ENCODE measurements around the gene ZBED5.

The ZBED5 gene

DNA sequence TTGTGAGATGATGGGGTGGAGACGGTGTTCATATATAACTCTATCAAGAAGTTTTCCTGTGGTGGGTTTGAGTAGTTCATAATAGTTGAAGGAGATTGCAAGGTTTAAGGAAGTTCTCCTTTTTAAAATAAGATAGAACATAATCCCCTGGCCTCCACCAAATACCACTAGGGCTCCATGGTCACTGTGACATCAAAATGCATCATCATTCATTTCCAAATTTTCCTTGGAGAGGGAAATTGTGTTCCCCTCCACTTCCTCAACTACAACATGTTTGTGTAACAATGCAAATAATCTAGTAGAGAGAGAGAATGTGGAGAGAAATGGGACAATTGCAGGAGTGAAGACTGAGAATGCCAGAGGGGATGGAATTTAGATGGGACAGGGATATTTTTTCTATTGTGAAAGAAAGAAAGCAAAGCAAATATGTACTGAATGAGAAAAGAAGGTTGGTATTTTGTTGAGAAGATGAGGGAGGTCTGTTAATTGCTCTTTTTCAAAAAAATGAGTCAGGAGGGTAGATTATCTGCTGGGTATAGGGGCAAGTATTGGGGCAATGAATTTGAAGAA is 33.4 kb upstream of the ZBED5 start:
- no peak for TF ChIP-seq GATA2 (IDR thresholded peaks at IDR 0.05; ENCODE audit: low read depth, low read length)
- TF ChIP-seq GATA3 (IDR thresholded peaks at IDR 0.05; ENCODE audit: low read depth, low read length): no peak

DNA sequence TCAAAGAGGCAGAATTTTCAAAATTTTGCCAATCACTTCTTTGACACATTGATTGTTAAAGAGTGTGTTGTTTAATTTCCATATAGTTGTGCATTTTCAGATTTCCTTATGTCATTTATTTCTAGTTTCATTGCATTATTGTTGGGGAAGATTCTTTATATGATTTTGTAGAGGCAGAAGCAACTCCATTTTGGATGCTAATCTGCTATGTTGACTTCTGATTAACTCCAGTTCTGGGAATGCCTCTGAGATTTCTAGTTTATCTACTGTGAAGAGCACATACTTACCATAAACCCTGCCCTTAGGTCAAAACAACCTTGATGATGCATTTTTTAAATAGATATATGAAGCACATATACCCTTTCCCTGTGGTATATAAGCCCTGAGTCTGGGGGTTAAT is 29.5 kb upstream of the ZBED5 start:
- TF ChIP-seq GATA2 (IDR thresholded peaks at IDR 0.05; ENCODE audit: low read depth, low read length) (no peak), GATA3 (IDR thresholded peaks at IDR 0.05; ENCODE audit: low read depth, low read length) (no peak)

- no peak for TF ChIP-seq GATA3 (IDR thresholded peaks at IDR 0.05; ENCODE audit: low read depth, low read length)
- no peak for TF ChIP-seq GATA2 (IDR thresholded peaks at IDR 0.05; ENCODE audit: low read depth, low read length)
Observed at GRCh38 chr11:10886652-10887250, 28.9 kb upstream of the ZBED5 start.

DNA sequence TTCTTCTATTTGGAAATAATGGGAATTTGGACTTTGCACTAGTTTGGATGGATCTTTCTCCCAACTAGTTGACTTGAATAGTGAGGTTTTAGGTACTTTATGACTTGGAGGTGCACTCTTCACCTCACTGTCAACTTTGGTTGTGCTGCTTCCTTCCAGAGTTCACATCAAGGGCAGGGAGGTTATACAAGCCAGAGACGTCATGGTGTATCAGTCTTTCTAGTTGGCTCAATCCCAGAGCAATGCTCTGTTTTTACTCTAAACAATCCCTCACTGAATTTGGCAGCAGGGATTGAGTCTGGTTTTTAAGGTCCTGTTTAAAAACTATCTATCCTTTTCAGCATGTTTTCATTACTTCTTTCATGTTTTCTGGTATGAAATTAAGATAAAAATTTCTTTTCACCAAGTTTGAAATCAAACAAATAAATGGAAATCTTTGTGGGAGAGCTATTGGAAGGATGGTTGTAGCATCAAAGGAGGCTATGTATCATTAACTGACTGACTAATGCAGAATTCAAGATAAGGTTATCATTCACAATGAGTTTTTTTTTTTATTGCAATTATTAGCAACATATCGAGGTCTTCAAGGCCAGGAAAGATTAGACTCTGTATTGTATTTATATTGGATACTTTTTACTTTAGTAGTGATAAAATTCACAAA is 28.0 kb upstream of the ZBED5 start:
- no peak for TF ChIP-seq GATA3 (IDR thresholded peaks at IDR 0.05; ENCODE audit: low read depth, low read length)
- no peak for TF ChIP-seq GATA2 (IDR thresholded peaks at IDR 0.05; ENCODE audit: low read depth, low read length)

DNA sequence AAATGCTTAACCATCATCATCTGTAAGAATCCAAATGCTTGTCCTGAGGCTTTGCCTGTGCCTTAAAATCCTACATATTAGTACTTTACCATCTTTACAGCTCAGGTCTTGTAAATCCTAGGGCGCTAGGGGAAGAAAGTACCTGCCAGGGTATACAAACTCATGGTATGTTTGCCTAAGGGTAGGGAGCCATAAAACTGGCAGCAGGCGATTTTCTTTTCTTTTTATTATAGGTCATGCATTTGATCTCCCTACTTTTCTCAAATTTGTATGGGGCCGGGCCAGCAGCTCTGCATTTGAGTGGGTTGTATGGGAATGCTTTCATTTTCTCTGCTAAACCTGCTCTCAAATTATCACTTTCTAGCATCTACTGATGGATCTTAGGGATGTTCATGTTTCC is 24.0 kb upstream of the ZBED5 start:
- TF ChIP-seq GATA3 (IDR thresholded peaks at IDR 0.05; ENCODE audit: low read depth, low read length): no peak
- TF ChIP-seq GATA2 (IDR thresholded peaks at IDR 0.05; ENCODE audit: low read depth, low read length): no peak

GRCh38 chr11:10878408-10879214 is 20.8 kb upstream of the ZBED5 start:
- no peak for TF ChIP-seq GATA3 (IDR thresholded peaks at IDR 0.05; ENCODE audit: low read depth, low read length)
- TF ChIP-seq GATA2 (IDR thresholded peaks at IDR 0.05; ENCODE audit: low read depth, low read length): no peak

- TF ChIP-seq GATA2 (IDR thresholded peaks at IDR 0.05; ENCODE audit: low read depth, low read length): no peak
- no peak for TF ChIP-seq GATA3 (IDR thresholded peaks at IDR 0.05; ENCODE audit: low read depth, low read length)
Observed at GRCh38 chr11:10876158-10876557, 18.3 kb upstream of the ZBED5 start.

DNA sequence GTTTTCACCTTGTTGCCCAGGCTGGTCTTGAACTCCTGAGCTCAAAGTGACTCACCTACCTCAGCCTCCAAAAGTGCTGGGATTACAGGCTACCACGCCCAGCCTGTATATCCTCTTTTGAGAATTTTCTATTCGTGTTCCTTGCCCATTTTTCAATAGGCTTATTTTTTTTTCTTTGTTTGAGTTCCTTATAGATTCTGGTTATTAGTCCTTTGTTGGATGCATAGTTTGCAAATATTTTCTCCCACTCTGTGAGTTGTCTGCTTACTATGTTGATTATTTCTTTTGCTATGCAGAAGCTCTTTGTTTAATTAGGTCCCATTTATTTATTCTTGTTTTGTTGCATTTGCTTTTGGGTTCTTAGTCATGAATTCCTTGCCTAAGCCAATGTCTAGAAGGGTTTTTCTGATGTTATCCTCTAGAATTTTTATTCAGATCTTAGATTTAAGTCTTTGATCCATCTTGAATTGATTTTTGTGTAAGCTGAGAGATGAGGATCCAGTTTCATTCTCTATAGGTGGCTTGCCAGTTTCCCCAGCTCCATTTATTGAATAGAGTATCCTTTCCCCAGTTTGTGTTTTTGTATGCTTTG is 17.7 kb upstream of the ZBED5 start:
- TF ChIP-seq GATA2 (IDR thresholded peaks at IDR 0.05; ENCODE audit: low read depth, low read length) (no peak), GATA3 (IDR thresholded peaks at IDR 0.05; ENCODE audit: low read depth, low read length) (no peak)

GRCh38 chr11:10872097-10872496 is 14.2 kb upstream of the ZBED5 start:
- TF ChIP-seq GATA2 (IDR thresholded peaks at IDR 0.05; ENCODE audit: low read depth, low read length) (no peak), GATA3 (IDR thresholded peaks at IDR 0.05; ENCODE audit: low read depth, low read length) (no peak)

- TF ChIP-seq GATA3 (IDR thresholded peaks at IDR 0.05; ENCODE audit: low read depth, low read length) (no peak), GATA2 (IDR thresholded peaks at IDR 0.05; ENCODE audit: low read depth, low read length) (no peak)
Observed at GRCh38 chr11:10868352-10868751, 10.5 kb upstream of the ZBED5 start.

DNA sequence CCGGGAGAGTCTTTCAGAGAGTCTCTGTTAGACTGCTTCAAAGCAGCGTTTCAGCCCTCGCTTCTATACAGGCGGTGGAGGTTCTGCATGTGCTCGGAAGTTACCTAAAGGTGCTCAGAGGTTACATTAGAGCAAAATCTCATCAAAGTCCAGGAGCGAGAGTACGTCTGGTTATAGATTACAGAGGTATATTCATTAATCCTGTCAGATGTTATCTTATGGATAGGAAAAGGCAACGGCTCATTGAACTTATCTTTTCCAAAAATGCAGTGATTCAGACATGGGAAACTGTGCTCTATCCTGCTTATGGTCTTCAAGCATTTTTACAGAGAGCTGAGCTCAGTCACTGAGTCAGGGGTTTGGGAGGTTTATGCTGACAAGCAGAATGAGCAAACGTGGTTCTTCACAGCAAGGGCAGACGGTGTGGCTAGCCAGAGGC is 9.1 kb upstream of the ZBED5 start:
- TF ChIP-seq GATA2 (IDR thresholded peaks at IDR 0.05; ENCODE audit: low read depth, low read length): 0 out of 2 replicates have a peak, but pooled peaks have one; percentile 36
- TF ChIP-seq GATA3 (IDR thresholded peaks at IDR 0.05; ENCODE audit: low read depth, low read length): 0 out of 2 replicates have a peak, but pooled peaks have one; percentile 25

- TF ChIP-seq GATA2 (IDR thresholded peaks at IDR 0.05; ENCODE audit: low read depth, low read length) (no peak), GATA3 (IDR thresholded peaks at IDR 0.05; ENCODE audit: low read depth, low read length) (no peak)
Observed at GRCh38 chr11:10865837-10866270, 8.0 kb upstream of the ZBED5 start.

GRCh38 chr11:10864688-10865087 is 6.8 kb upstream of the ZBED5 start:
- TF ChIP-seq GATA2 (IDR thresholded peaks at IDR 0.05; ENCODE audit: low read depth, low read length) (no peak), GATA3 (IDR thresholded peaks at IDR 0.05; ENCODE audit: low read depth, low read length) (no peak)

DNA sequence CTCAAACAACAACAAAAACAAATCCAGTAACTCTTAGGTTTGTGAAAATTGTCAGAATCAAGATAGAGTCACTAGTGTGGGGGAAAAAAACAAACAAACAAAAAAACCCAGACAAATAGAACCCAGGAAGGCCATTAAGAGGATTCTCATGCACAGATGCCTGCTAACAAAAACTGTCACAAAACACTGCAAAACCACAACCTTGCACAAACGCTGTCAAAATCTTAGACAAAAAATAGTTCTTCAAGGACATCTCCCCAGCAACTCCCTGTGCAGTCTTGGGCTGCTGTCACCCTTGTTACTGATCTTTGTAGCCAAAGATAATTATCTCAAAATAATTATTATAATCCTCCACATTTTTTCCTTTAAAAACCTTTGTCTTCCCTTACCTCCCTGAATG is 4.6 kb upstream of the ZBED5 start:
- no peak for TF ChIP-seq GATA2 (IDR thresholded peaks at IDR 0.05; ENCODE audit: low read depth, low read length)
- no peak for TF ChIP-seq GATA3 (IDR thresholded peaks at IDR 0.05; ENCODE audit: low read depth, low read length)
